Heart left ventricle (tissue), 16 donors: ENCODE data around the gene FOXN1. TPM values are rescaled to one million over a fixed set of nuclear protein-coding genes. Genes with fewer than 3 reads are reported as not detected.

Experiments
- ATAC-seq, 4 donors: fragments of 200-7000 bp; cut with Tn5 transposase; one replicate each; pipeline ENCODE4 v1.9.1; 2020 to 2022; ENCODE audit warnings: moderate library complexity in 4 of 4, mild to moderate bottlenecking in 3 of 4, moderate number of reproducible peaks in 1 of 4
- DNase-seq, 5 donors: peaks; one replicate each; pipeline ENCODE4 v3.0.0-alpha.2; 2020
- H3K27ac ChIP-seq, 12 donors: fragments of 200-600 bp; sonication (generic) in 4 of 12; one replicate each; pipeline versions ENCODE4 v1.5.0 to v1.8.0; 2016 to 2022; ENCODE audit warnings: mild to moderate bottlenecking in 2 of 12
- H3K27me3 ChIP-seq, 9 donors: fragments of 200-600 bp; sonication (generic) in 2 of 9; one replicate each; pipeline versions ENCODE4 v1.5.1 to v1.8.0; 2016 to 2022; ENCODE audit warnings: mild to moderate bottlenecking in 3 of 9
- H3K36me3 ChIP-seq, 9 donors: fragments of 200-600 bp; sonication (generic) in 2 of 9; one replicate each; pipeline versions ENCODE4 v1.5.0 to v1.8.0; 2018 to 2022; ENCODE audit warnings: mild to moderate bottlenecking in 2 of 9
- H3K4me1 ChIP-seq, 12 donors: fragments of 200-600 bp; sonication (generic) in 4 of 12; one replicate each; pipeline versions ENCODE4 v1.5.0 to v1.8.0; 2016 to 2022; ENCODE audit warnings: mild to moderate bottlenecking in 3 of 12
- H3K4me3 ChIP-seq, 12 donors: fragments of 200-600 bp; sonication (generic) in 4 of 12; one replicate each; pipeline versions ENCODE4 v1.5.0 to v1.8.0; 2017 to 2022; ENCODE audit warnings: mild to moderate bottlenecking in 9 of 12, moderate library complexity in 4 of 12
- H3K9me3 ChIP-seq, 12 donors: fragments of 200-600 bp; sonication (generic) in 4 of 12; one replicate each; pipeline versions ENCODE4 v1.5.0 to v1.8.0; 2016 to 2022; ENCODE audit warnings: mild to moderate bottlenecking in 1 of 12
- POLR2A ChIP-seq, 2 donors: fragments of 450-650 bp; IDR thresholded peaks; one replicate each; pipeline ENCODE4 v1.6.1; 2017; ENCODE audit warnings: antibody characterized with exemption in 2 of 2, mild to moderate bottlenecking in 2 of 2, moderate library complexity in 2 of 2
- WGBS, 4 donors: extraction: QIAGEN DNeasy Blood & Tissue Kit in 2 of 4; methylation state at CpG; one replicate each; pipeline versions ENCODE4 v1.1.5 to v1.1.7; 2013 to 2018; 5-methylcytosine and 5-hydroxymethylcytosine counted together
- intact Hi-C, 10 donors: fragments of 100-400 bp; cut with DNase I; formaldehyde crosslinking; loops; one replicate each; pipeline versions ENCODE4 v1.11.1 to v1.14.2; 2022
- polyA plus RNA-seq, 2 donors: library from polyadenylated mRNA; stranded (reverse); fragments of 200-250 nt; gene quantifications; one replicate each; pipeline ENCODE4 v1.2.3, GENCODE V29; 2013
- total RNA-seq, 9 donors: library from RNA; depleted of rRNA in 2 of 9; stranded (reverse); fragments of >200 nt in 2 of 9; fragmentation: NEBNext Ultra II Directional in 3 of 9; extraction: Animal tissue kit (Norgen Biotek cat#: 25700) in 3 of 9; gene quantifications; one replicate each; pipeline versions ENCODE4 v1.1.0 to v1.2.4, GENCODE V29; 2016 to 2023
- TF ChIP-seq, protein P1 (sequence below), 12 donors: fragments of 200-600 bp; sonication (generic) in 4 of 12; IDR thresholded peaks; one replicate each; pipeline versions ENCODE4 v1.5.0 to v1.8.0; 2018 to 2022; ENCODE audit warnings: antibody characterized with exemption in 12 of 12, mild to moderate bottlenecking in 5 of 12
- donor health status: ischemic (EF 13 %, LVEDD 7.1; RV severe dilation, severe dysfunction).
- donor health status: healthy with polysubstance abuse.
- donor health status: DM: no; HTN: yes; CAD: no.
- donor health status: DM: no; HTN: no; CAD: no.
- donor health status: ischemic (EF 25% LVEDD 6.9; RV normal size, moderate dysfunction).
- donor health status: ischemic (EF 25% LVEDD 5.7; RV mildly dilated, moderate dysfunction).
- donor health status: healthy.
- donor health status: DM: yes; HTN: yes; CAD: no.
- donor health status: ischemic (EF 35%, LVEDD 5.7; RV mildly dilated, moderate dysfunction).
- donor health status: nonischemic (EF 11% LVEDD 7.7; RV severe dilation, severe dysfunction).
- donor health status: DM: yes; HTN: yes; CAD: no.
- donor health status: PGD.
- donor health status: ischemic (EF 29% LVEDD 5.4; RV normal size, mild dysfunction).
- donor health status: nonischemic (EF 23%, LVEDD 6.1; RV moderate dilation, normal function).

The FOXN1 gene
- total and polyA plus RNA-seq, 11 donors, result not detected

DNA sequence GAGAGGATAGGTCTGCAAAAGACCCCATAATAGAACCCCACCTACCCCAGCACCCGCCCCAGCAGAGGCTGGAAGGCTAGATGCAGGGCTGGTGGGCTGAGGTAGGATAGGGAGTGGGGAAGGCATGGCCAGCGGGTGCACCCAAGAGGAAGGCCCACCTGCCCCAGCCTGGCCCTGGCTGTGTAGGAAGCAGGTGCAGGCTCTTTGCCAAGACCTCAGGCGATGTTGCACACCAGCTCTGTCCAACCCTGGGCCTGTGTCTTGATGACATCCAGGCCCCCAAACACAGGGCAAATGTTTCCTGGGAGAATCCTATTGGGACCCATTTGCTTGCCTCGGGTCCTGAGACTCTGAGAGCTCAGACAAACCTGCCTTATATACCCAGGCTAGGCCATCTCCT, 34.1 kb downstream of the FOXN1 start:
- H3K27ac ChIP-seq, result no peak overlapping the region
- ATAC-seq (no peak), DNase-seq (peak in 1 of 5 donors; percentile 41)
- WGBS, 4 donors, result 80 to 87% (median 86%) methylated on average over 1 to 4 of the region's 4 CpGs
- peaks cover 0 to 3% (median 0%) of the 10 kb centered on the region in 9 donors for H3K27me3 ChIP-seq
- TF ChIP-seq, protein P1, sequence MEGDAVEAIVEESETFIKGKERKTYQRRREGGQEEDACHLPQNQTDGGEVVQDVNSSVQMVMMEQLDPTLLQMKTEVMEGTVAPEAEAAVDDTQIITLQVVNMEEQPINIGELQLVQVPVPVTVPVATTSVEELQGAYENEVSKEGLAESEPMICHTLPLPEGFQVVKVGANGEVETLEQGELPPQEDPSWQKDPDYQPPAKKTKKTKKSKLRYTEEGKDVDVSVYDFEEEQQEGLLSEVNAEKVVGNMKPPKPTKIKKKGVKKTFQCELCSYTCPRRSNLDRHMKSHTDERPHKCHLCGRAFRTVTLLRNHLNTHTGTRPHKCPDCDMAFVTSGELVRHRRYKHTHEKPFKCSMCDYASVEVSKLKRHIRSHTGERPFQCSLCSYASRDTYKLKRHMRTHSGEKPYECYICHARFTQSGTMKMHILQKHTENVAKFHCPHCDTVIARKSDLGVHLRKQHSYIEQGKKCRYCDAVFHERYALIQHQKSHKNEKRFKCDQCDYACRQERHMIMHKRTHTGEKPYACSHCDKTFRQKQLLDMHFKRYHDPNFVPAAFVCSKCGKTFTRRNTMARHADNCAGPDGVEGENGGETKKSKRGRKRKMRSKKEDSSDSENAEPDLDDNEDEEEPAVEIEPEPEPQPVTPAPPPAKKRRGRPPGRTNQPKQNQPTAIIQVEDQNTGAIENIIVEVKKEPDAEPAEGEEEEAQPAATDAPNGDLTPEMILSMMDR (IDR thresholded peaks at IDR 0.05), result no peak
- no peak for TF ChIP-seq POLR2A (IDR thresholded peaks at IDR 0.05)
- intact Hi-C loops, result loop anchor here in 3 of 10 donors (2.0 to 10.0 kb wide), 4 partner anchors 43 to 75 kb away; partner anchors contain the start of gene RSKR (in 1 of the 3)
- no peak overlapping the region for H3K4me3 ChIP-seq
- H3K36me3 ChIP-seq, result no peaks in the 10 kb centered on the region
- no peaks in the 10 kb centered on the region for H3K4me1 ChIP-seq
- no peaks in the 10 kb centered on the region for H3K9me3 ChIP-seq

DNA sequence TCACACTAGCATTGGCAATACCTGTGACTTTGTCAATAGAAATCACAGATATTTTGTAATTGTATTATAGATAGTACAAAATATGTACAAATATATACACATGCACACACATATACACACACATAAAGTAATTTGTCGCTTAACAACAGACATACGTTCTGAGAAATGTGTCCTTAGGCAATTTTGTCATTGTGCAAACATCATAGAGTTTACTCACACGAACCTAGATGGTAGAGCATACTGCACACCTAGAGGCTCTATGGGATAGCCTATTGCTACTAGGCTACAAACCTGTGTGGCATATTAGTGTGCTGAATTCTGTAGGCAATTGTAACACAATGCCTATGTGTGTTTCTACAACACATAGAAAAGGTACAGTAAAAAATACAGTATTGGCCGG, 35.3 kb downstream of the FOXN1 start:
- 90 to 93% (median 92%) methylated on average over 4 of the region's 4 CpGs for WGBS, 4 donors
- no peak for ATAC-seq
- intact Hi-C loops, result loop anchor here in 3 of 10 donors (2.0 to 10.0 kb wide), 4 partner anchors 44 to 73 kb away; partner anchors contain the start of gene RSKR (in 1 of the 3)

DNA sequence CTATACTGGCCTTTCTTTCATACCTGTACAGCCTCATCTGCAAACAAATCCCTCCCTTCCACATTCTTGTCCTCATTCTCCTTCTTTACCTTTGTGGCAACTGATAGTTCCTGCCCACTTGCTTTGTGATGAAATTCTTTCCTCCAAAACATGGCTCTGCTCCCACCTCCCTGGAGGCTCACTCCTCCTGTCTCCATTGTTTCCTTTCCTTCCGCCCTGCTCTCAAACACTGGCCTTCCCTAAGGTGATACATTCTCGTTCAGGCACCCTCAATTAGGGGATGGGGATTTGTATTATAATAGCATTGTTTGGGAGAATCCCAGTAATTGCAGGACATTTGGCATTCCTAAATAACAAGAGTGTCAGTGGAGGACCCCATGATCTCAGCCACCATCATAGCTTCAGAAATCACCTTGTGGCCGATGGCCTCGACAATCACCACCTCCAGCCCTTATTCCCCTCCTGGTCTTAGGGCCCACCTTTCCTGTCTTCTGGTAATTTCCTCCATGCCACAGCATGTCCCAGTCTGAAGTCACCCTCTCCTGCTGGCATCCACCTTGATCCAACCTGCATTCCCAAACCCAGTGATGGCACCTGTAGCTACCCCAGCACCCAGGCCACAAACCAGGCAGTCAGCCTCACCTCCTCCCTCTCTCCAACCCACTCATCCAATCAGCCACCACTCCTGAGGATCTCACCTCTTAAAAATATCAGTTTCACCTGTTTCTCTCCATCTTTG, 38.4 kb downstream of the FOXN1 start:
- no peak overlapping the region for H3K27ac ChIP-seq
- no peak for TF ChIP-seq POLR2A (IDR thresholded peaks at IDR 0.05)
- TF ChIP-seq, protein P1 (IDR thresholded peaks at IDR 0.05), result no peak
- intact Hi-C loops, result loop anchor here in 8 of 10 donors (2.0 to 10.0 kb wide), 5 partner anchors 46 to 70 kb away; partner anchors contain the start of gene RSKR (in 4 of the 8)
- ATAC-seq (no peak), DNase-seq (peak in 1 of 5 donors; percentile 10)
- peaks cover 0 to 12% (median 6%) of the 10 kb centered on the region in 9 donors for H3K36me3 ChIP-seq
- H3K4me1 ChIP-seq, result peaks cover 0 to 18% (median under 1%) of the 10 kb centered on the region in 12 donors
- WGBS, 4 donors, result 73 to 79% (median 76%) methylated on average over 4 of the region's 4 CpGs
- H3K27me3 ChIP-seq, result no peaks in the 10 kb centered on the region
- H3K4me3 ChIP-seq, result no peak overlapping the region
- H3K9me3 ChIP-seq, result no peaks in the 10 kb centered on the region

More for the DNA sequence above, 35.3 kb downstream of the FOXN1 start:
- no peaks in the 10 kb centered on the region for H3K4me1 ChIP-seq
- H3K4me3 ChIP-seq, result no peak overlapping the region
- TF ChIP-seq, protein P1 (IDR thresholded peaks at IDR 0.05), result no peak
- no peak for TF ChIP-seq POLR2A (IDR thresholded peaks at IDR 0.05)
- DNase-seq, result no peak
- peaks cover 0 to 3% (median 0%) of the 10 kb centered on the region in 9 donors for H3K27me3 ChIP-seq
- H3K27ac ChIP-seq, result no peak overlapping the region
- peaks cover 0 to under 1% (median 0%) of the 10 kb centered on the region in 9 donors for H3K36me3 ChIP-seq
- no peaks in the 10 kb centered on the region for H3K9me3 ChIP-seq

DNA sequence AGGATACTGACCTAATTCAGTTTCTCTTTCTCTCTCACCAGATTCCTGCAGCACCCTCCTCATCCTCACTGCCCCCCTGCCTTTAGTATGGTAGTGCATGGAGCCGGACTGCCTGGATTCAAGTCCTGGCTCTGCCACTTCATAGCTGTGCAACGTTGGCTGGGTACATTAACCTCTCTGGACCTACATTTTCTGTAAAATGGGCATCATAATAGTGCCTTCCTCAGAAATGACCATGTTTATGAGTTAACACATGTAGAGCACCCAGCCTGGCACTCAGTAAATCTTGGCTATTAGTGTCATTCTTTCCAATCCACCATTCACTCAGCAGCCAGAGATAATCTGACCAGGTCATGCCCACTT, 39.0 kb downstream of the FOXN1 start:
- no peak for DNase-seq
- ATAC-seq, result no peak

More for the DNA sequence above, 39.0 kb downstream of the FOXN1 start:
- intact Hi-C loops, result loop anchor here in 6 of 10 donors (2.0 to 10.0 kb wide), 4 partner anchors 46 to 70 kb away; partner anchors contain the start of gene RSKR (in 4 of the 6)
- no peak overlapping the region for H3K27ac ChIP-seq
- H3K4me1 ChIP-seq, result peaks cover 0 to 23% (median 1%) of the 10 kb centered on the region in 12 donors
- no peaks in the 10 kb centered on the region for H3K9me3 ChIP-seq
- no peaks in the 10 kb centered on the region for H3K27me3 ChIP-seq
- H3K36me3 ChIP-seq, result peaks cover 0 to 12% (median 6%) of the 10 kb centered on the region in 9 donors
- 76 to 86% (median 84%) methylated on average over 2 of the region's 2 CpGs for WGBS, 4 donors
- no peak overlapping the region for H3K4me3 ChIP-seq
- TF ChIP-seq, protein P1 (IDR thresholded peaks at IDR 0.05), result no peak
- no peak for TF ChIP-seq POLR2A (IDR thresholded peaks at IDR 0.05)
